RWPE2 (cell line): Measurements from ENCODE around the gene FXYD6.
A peak's percentile ranks its signal among the peaks of the same experiment; 100 is the strongest.

Experiments used
- ATAC-seq: fragments of 200-7000 bp; cut with Tn5 transposase; 3 replicates; pipeline ENCODE4 v1.9.1; 2021; ENCODE audit warnings: low read depth
- DNase-seq: peaks from one replicate; pipeline ENCODE4 v3.0.0-alpha.2; 2020; ENCODE audit warnings: low spot score
- H3K27ac ChIP-seq: fragments of 450-650 bp; 2 replicates; pipeline ENCODE4 v1.5.1; 2017; ENCODE audit warnings: mild to moderate bottlenecking; ENCODE audit not compliant: poor library complexity, severe bottlenecking
- H3K27me3 ChIP-seq: fragments of 250-450 bp; sonication (Bioruptor Pico); 2 replicates; pipeline ENCODE4 v1.5.1; 2021; ENCODE audit warnings: mild to moderate bottlenecking, moderate library complexity; ENCODE audit not compliant: insufficient read depth, poor library complexity, severe bottlenecking
- H3K36me3 ChIP-seq: fragments of 250-450 bp; sonication (Bioruptor Pico); 2 replicates; pipeline ENCODE4 v1.5.1; 2020; ENCODE audit warnings: low read depth, mild to moderate bottlenecking, moderate library complexity
- H3K4me1 ChIP-seq: fragments of 250-450 bp; sonication (Bioruptor Pico); 2 replicates; pipeline ENCODE4 v1.5.1; 2021; ENCODE audit warnings: mild to moderate bottlenecking, moderate library complexity; ENCODE audit not compliant: insufficient read depth, poor library complexity, severe bottlenecking
- H3K4me3 ChIP-seq: fragments of 250-450 bp; sonication (Bioruptor Pico); 2 replicates; pipeline ENCODE4 v1.5.1; 2021; ENCODE audit warnings: mild to moderate bottlenecking, moderate library complexity; ENCODE audit not compliant: severe bottlenecking
- H3K9me3 ChIP-seq: fragments of 250-450 bp; sonication (Bioruptor Pico); 2 replicates; pipeline ENCODE4 v1.5.1; 2021; ENCODE audit warnings: mild to moderate bottlenecking, moderate library complexity; ENCODE audit not compliant: severe bottlenecking
- TF ChIP-seq, protein P1 (sequence below): fragments of 450-650 bp; IDR thresholded peaks from one replicate; pipeline ENCODE4 v1.5.1; 2017; ENCODE audit warnings: mild to moderate bottlenecking, moderate library complexity; ENCODE audit not compliant: poor library complexity, severe bottlenecking

FXYD6 gene

DNA sequence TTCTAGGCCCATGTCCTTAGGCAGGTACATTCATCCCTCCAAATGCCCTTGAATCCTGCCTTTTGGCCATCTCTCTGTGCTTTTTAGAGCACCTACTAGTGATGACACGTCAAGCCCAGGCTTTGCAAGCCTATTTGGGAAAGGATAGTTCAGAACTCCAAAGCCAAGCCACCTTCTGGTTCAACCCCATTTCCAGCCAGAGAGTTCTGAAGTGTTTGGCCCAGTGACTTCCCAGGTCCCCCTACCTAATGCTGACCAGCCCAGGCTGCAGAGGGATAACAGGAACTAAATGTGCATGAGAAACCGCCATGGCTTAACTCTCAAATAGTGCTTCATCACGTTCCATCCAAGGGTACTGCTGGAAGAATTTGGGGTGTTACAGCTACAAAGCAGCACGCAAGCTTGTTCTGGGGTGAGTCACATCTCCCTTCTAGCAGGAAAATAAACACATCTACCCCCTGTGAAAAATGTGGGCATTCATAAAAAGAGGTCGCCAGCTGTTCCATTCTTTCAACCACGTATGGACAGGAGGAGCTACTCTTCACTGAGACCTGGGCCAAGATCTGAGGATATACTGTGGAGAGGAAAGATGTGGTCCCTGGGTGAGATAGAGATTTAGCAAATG lies 2.0 kb upstream of the FXYD6 start:
- DNase-seq (no peak), ATAC-seq (no peak)
- Histone ChIP-seq H3K27ac (no peak overlapping the region), H3K4me3 (no peak overlapping the region), H3K9me3 (no peaks in the 10 kb centered on the region), H3K27me3 (peaks cover 50% of the 10 kb centered on the region), H3K36me3 (no peaks in the 10 kb centered on the region), H3K4me1 (no peaks in the 10 kb centered on the region)
- TF ChIP-seq, protein P1, sequence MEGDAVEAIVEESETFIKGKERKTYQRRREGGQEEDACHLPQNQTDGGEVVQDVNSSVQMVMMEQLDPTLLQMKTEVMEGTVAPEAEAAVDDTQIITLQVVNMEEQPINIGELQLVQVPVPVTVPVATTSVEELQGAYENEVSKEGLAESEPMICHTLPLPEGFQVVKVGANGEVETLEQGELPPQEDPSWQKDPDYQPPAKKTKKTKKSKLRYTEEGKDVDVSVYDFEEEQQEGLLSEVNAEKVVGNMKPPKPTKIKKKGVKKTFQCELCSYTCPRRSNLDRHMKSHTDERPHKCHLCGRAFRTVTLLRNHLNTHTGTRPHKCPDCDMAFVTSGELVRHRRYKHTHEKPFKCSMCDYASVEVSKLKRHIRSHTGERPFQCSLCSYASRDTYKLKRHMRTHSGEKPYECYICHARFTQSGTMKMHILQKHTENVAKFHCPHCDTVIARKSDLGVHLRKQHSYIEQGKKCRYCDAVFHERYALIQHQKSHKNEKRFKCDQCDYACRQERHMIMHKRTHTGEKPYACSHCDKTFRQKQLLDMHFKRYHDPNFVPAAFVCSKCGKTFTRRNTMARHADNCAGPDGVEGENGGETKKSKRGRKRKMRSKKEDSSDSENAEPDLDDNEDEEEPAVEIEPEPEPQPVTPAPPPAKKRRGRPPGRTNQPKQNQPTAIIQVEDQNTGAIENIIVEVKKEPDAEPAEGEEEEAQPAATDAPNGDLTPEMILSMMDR: no peak

DNA sequence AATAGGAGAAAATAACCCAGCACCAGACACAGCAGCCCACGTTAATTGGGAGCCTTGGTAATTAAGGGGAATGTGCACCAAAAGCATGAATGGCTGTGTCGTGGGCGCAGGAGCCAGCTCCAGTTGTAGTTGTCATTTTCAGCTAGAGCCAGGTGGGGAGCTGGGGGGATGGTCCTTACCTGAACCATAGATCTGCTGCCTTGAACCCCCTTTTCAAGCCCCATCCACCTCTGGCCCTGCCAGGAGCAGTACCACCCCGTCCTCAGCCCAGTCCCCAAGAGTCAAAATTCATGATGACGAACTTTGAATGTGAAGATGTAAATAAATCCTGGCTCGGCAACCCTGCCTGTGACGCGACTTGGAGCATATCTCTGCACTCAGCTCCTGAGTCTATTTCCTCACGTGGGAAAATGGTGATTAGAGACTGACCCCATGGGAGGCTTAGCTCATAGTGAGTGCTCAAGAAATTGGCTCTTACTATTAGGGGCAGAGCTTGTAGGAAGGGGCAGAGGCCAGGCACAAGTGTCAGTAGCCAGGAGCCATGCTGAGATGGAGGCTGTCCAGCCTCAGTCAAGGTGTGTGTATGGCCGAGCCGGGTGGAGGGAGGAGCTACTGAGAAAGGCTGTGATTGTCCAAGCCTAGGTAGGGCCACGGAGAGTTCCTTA lies 794 bp upstream of the FXYD6 start:
- Histone ChIP-seq H3K4me3 (no peak overlapping the region), H3K36me3 (no peaks in the 10 kb centered on the region), H3K27ac (no peak overlapping the region), H3K27me3 (peaks cover 57% of the 10 kb centered on the region), H3K4me1 (no peaks in the 10 kb centered on the region), H3K9me3 (no peaks in the 10 kb centered on the region)
- ATAC-seq (no peak), DNase-seq (no peak)
- TF ChIP-seq, protein P1: no peak

DNA sequence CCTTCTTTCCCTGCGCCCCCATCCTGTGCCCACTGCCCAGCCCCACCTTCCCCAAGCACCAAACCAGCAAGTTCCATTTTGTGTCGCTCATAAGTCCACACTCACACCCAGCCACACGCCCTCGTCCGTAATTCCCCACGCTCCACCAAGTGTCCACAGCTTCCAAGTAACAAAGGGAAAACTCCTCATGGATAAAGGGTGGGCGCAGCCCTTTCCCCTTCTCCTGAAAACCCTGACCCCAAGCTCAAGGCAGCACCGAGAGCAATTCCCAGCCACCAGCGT lies 458 bp downstream of the FXYD6 start:
- no peak overlapping the region for H3K27ac ChIP-seq
- peaks cover 53% of the 10 kb centered on the region for H3K27me3 ChIP-seq
- DNase-seq (no peak), ATAC-seq (no peak)
- H3K9me3 ChIP-seq: no peaks in the 10 kb centered on the region
- TF ChIP-seq, protein P1: no peak
- no peaks in the 10 kb centered on the region for H3K36me3 ChIP-seq
- H3K4me1 ChIP-seq: no peaks in the 10 kb centered on the region
- H3K4me3 ChIP-seq: peak overlapping the region; percentile 33

GRCh38 chr11:117875382-117876058 lies 938 bp downstream of the FXYD6 start:
- H3K27ac ChIP-seq: no peak overlapping the region
- no peaks in the 10 kb centered on the region for H3K4me1 ChIP-seq
- TF ChIP-seq, protein P1: no peak
- ATAC-seq: no peak
- DNase-seq: no peak
- H3K36me3 ChIP-seq: no peaks in the 10 kb centered on the region
- H3K9me3 ChIP-seq: no peaks in the 10 kb centered on the region
- no peak overlapping the region for H3K4me3 ChIP-seq
- H3K27me3 ChIP-seq: peaks cover 53% of the 10 kb centered on the region
